GM12878 (cell line): Measurements from ENCODE around the gene SNW1. TPM values are rescaled to one million over a fixed set of nuclear protein-coding genes. Genes with fewer than 3 reads are reported as not detected.
A peak's percentile ranks its signal among the peaks of the same experiment; 100 is the strongest.

Experiments used
- ATAC-seq: fragments of 200-7000 bp; cut with Tn5 transposase; 3 replicates; pipeline ENCODE4 v1.9.1; 2020; ENCODE audit warnings: mild to moderate bottlenecking, moderate library complexity
- BruUV-seq: library from RNA; stranded (reverse); fragments of 400-500 nt; replicated peaks from 2 replicates; lab custom pipeline; 2021; lab: Mats Ljungman, UMichigan
- CTCF ChIA-PET: fragments of 300-600 bp; sonication (Branson Sonifier 250); formaldehyde crosslinking; extraction: SDS; loops from one replicate; lab custom pipeline; 2021; ENCODE audit warnings: inconsistent platforms; lab: Yijun Ruan, JAX
- POLR2A ChIA-PET: fragments of 350-600 bp; formaldehyde crosslinking; extraction: SDS; loops from one replicate; lab custom pipeline; 2021; ENCODE audit warnings: inconsistent platforms; lab: Charles Lee
- RAD21 ChIA-PET: fragments of 300-600 bp; sonication (Branson Sonifier 250); formaldehyde crosslinking; loops from one replicate; lab custom pipeline; 2023; ENCODE audit warnings: antibody characterized with exemption; ENCODE audit not compliant: unreplicated experiment; lab: Charles Lee
- SMC1A ChIA-PET: fragments of 300-600 bp; sonication (Branson Sonifier 250); formaldehyde crosslinking; loops from one replicate; lab custom pipeline; 2023; ENCODE audit not compliant: unreplicated experiment, uncharacterized antibody; lab: Charles Lee
- DNase-seq: peaks from one replicate; pipeline ENCODE4 v3.0.0-alpha.2; 2011; ENCODE audit warnings: low read depth, low spot score
- FAIRE-seq: peaks from 3 replicates; lab custom pipeline; 2011; peaks lifted over from hg19 to GRCh38; lab: Jason Lieb, UNC
- H2AFZ ChIP-seq: 2 replicates; pipeline ENCODE4 v1.6.0; 2011; ENCODE audit warnings: low read depth, low read length, control low read depth; ENCODE audit not compliant: control insufficient read depth
- H3K27ac ChIP-seq: 2 replicates; pipeline ENCODE4 v1.5.1; 2011; ENCODE audit warnings: control low read depth; ENCODE audit not compliant: control insufficient read depth, insufficient read depth
- H3K27me3 ChIP-seq, 2 experiments: replicated peaks in 1 of 2; 2 replicates each; pipeline versions ENCODE4 v1.6.0 to v1.6.1; 2011; ENCODE audit warnings: low read length in 1 of 2; ENCODE audit not compliant: control insufficient read depth in 2 of 2, insufficient read depth in 2 of 2
- H3K36me3 ChIP-seq, 2 experiments: 2 replicates each; pipeline ENCODE4 v1.5.1; 2011; ENCODE audit warnings: low read length in 1 of 2; ENCODE audit not compliant: control insufficient read depth in 2 of 2, insufficient read depth in 2 of 2
- H3K4me1 ChIP-seq: 2 replicates; pipeline ENCODE4 v1.6.1; 2011; ENCODE audit warnings: mild to moderate bottlenecking, low read length, moderate library complexity, mixed read lengths; ENCODE audit not compliant: control insufficient read depth, insufficient read depth
- H3K4me2 ChIP-seq: 2 replicates; pipeline ENCODE4 v1.6.0; 2011; ENCODE audit warnings: control low read depth; ENCODE audit not compliant: control insufficient read depth, insufficient read depth
- H3K4me3 ChIP-seq: fragments of 200-600 bp; sonication (generic); 2 replicates; pipeline ENCODE4 v1.5.1; 2016
- H3K79me2 ChIP-seq: 2 replicates; pipeline ENCODE4 v1.6.0; 2011; ENCODE audit warnings: low read length; ENCODE audit not compliant: control insufficient read depth, insufficient read depth
- H3K9ac ChIP-seq: 2 replicates; pipeline ENCODE4 v1.8.0; 2011; ENCODE audit warnings: low read length, control low read depth, mixed read lengths; ENCODE audit not compliant: control insufficient read depth, insufficient read depth
- H3K9me3 ChIP-seq: replicated peaks from 3 replicates; pipeline ENCODE4 v1.5.1; 2011; ENCODE audit warnings: mild to moderate bottlenecking, low read length; ENCODE audit not compliant: control insufficient read depth, insufficient read depth
- H4K20me1 ChIP-seq: 2 replicates; pipeline ENCODE4 v1.6.0; 2011; ENCODE audit not compliant: control insufficient read depth, insufficient read depth
- CBFB ChIP-seq: IDR thresholded peaks from 2 replicates; pipeline ENCODE4 v1.6.1; 2016; ENCODE audit warnings: antibody characterized with exemption, low read depth
- CREM ChIP-seq: IDR thresholded peaks from 2 replicates; pipeline ENCODE4 v1.6.1; 2014; ENCODE audit warnings: antibody characterized with exemption, low read depth
- DPF2 ChIP-seq: fragments of 450-650 bp; IDR thresholded peaks from 2 replicates; pipeline ENCODE4 v1.6.1; 2017; ENCODE audit warnings: mild to moderate bottlenecking
- EZH2 ChIP-seq: IDR thresholded peaks from 2 replicates; pipeline ENCODE4 v1.6.1; 2012; ENCODE audit warnings: low read depth, mild to moderate bottlenecking, control low read depth, inconsistent platforms, low read length, borderline replicate concordance; ENCODE audit not compliant: control insufficient read depth
- JUND ChIP-seq: IDR thresholded peaks from 2 replicates; pipeline ENCODE4 v1.6.1; 2012; ENCODE audit warnings: low read depth, mild to moderate bottlenecking, low read length, improper control_type of control experiment, moderate library complexity
- POU2F2 ChIP-seq: IDR thresholded peaks from 3 replicates; pipeline ENCODE4 v1.6.1; 2011; ENCODE audit warnings: low read depth, mild to moderate bottlenecking, low read length, borderline replicate concordance
- SIN3A ChIP-seq: IDR thresholded peaks from 2 replicates; pipeline ENCODE4 v1.6.1; 2012; ENCODE audit warnings: low read depth, low read length, improper control_type of control experiment
- SMC3 ChIP-seq: IDR thresholded peaks from 2 replicates; pipeline ENCODE4 v1.6.1; 2011; ENCODE audit warnings: low read length, improper control_type of control experiment, borderline replicate concordance
- WGBS: methylation state at CpG from one replicate; pipeline ENCODE4 v1.1.6; 2016; ENCODE audit warnings: low lambda C conversion rate; ENCODE audit not compliant: insufficient replicate concordance, insufficient coverage; ENCODE audit errors: missing lambda C conversion rate; 5-methylcytosine and 5-hydroxymethylcytosine counted together
- in situ Hi-C: fragments of 300-500 bp; cut with MboI; formaldehyde crosslinking; loops from 9 replicates; pipeline ENCODE4 v1.14.3; 2018; ENCODE audit warnings: mixed read lengths
- intact Hi-C: fragments of 100-400 bp; cut with micrococcal nuclease; formaldehyde crosslinking; loops from one replicate; pipeline ENCODE4 v1.14.2; 2022; ENCODE audit not compliant: unreplicated experiment
- polyA plus RNA-seq, 11 experiments: library from polyadenylated mRNA; depleted of rRNA in 4 of 11; unstranded in 6 of 11; stranded (reverse) in 5 of 11; fragments of >200 nt; fragmentation: Nextera tagmentation in 4 of 11; fragmentation: Illumina TruSeq in 1 of 11; extraction: Ambion mirVana in 4 of 11; extraction: Trizol in 1 of 11; gene quantifications; 1 replicate in 1 of 11; 2 replicates in 10 of 11; pipeline versions ENCODE4 v1.2.1 to v1.2.3, GENCODE V29; 2011 to 2016; ENCODE audit warnings: inconsistent platforms in 2 of 11, missing spikeins in 2 of 11, low read depth in 1 of 11
- total RNA-seq, 4 experiments: library from RNA; depleted of rRNA in 3 of 4; stranded (reverse); fragments of >200 nt in 3 of 4; fragmentation: Illumina TruSeq in 1 of 4; extraction: Trizol in 1 of 4; gene quantifications; 2 replicates each; pipeline versions ENCODE4 v1.2.1 to v1.2.3, GENCODE V29; 2013 to 2021
- TF ChIP-seq, protein P1 (sequence below), 3 experiments: IDR thresholded peaks in 2 of 3; conservative IDR thresholded peaks in 1 of 3; 2 replicates each; pipeline ENCODE4 v1.5.1; 2011; ENCODE audit warnings: low read depth in 3 of 3, low read length in 3 of 3, mild to moderate bottlenecking in 3 of 3, control low read depth in 2 of 3, moderate library complexity in 2 of 3, inconsistent platforms in 1 of 3, mixed read lengths in 1 of 3; ENCODE audit not compliant: control insufficient read depth in 2 of 3, insufficient read depth in 1 of 3; ENCODE audit errors: extremely low read depth in 1 of 3
- TF ChIP-seq, protein P2 (sequence below): fragments of 450-650 bp; IDR thresholded peaks from 2 replicates; pipeline ENCODE4 v1.6.1; 2017; ENCODE audit warnings: mild to moderate bottlenecking
- TF ChIP-seq, protein P3 (sequence below): fragments of 450-650 bp; IDR thresholded peaks from 2 replicates; pipeline ENCODE4 v1.6.1; 2018; ENCODE audit warnings: borderline replicate concordance, mild to moderate bottlenecking; ENCODE audit not compliant: partially characterized antibody
- TF ChIP-seq, protein P4 (sequence below): fragments of 450-650 bp; formaldehyde crosslinking; IDR thresholded peaks from 2 replicates; pipeline ENCODE4 v1.5.0; 2022; ENCODE audit warnings: mild to moderate bottlenecking, missing genetic modification characterization

SNW1 gene
- total and polyA plus RNA-seq, 10 of the 15 experiments (the other 5 are each of a cell fraction or from before 2014, with no cell fraction given) = 56.6 to 109 (median 75.7) TPM

DNA sequence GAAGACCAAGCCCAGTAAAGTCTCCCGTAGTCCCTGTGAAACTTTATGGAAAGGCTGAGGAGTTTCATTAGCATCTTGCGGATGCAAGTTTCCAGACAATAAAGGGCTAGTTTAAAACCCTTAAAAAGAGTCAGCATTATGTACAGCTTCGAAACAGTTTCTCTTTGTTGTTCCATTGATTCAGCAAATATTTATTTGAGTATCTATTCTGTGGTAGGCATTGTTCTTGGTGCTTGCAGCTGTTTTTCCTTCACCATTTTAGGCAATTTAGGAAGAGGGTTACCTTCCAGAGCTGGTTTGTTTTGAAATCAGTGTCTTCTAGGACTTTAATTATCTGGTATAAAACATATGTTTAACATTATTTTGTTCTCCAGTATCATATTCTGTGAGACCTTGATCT is 51.5 kb downstream of the SNW1 start:
- ATAC-seq (no peak), FAIRE-seq (no peak), DNase-seq (no peak)
- POLR2A ChIA-PET = no interaction called here
- SMC1A ChIA-PET = interaction anchor here (0.7 kb wide), 1 partner anchor 10 kb away, joined by 3 read pairs; no protein-coding TSS in a partner anchor
- Histone ChIP-seq H3K79me2 (peaks cover 65% of the 10 kb centered on the region), H3K9ac (peak overlapping the region; percentile 96), H3K36me3 (peaks cover 3 to 7% of the 10 kb centered on the region in 2 experiments; a peak in 3 of 4 replicates), H2AFZ (no peak overlapping the region), H3K9me3 (no peaks in the 10 kb centered on the region), H3K4me3 (peak overlapping the region; percentile 92), H3K27me3 (no peaks in the 10 kb centered on the region), H3K27ac (peak overlapping the region; percentile 2; the same call in 1 of the 2 replicates), H4K20me1 (no peaks in the 10 kb centered on the region; the same call in 1 of the 2 replicates), H3K4me2 (peak overlapping the region; percentile 87), H3K4me1 (peaks cover 7% of the 10 kb centered on the region)
- 51% methylated on average over 3 of the region's 3 CpGs for WGBS
- no TSS peak for BruUV-seq
- RAD21 ChIA-PET = no interaction called here
- in situ Hi-C loops = no loop called here
- intact Hi-C loops = loop anchor here (2.0 to 10.0 kb wide), 3 partner anchors 51 to 251 kb away; partner anchors contain the start of genes AHSA1, SNW1 and SPTLC2
- CTCF ChIA-PET = interaction anchor here (0.8 to 1.1 kb wide), 2 partner anchors 11 to 393 kb away, joined by 3 read pairs; no protein-coding TSS in a partner anchor
- TF ChIP-seq DPF2 (no peak), CREM (no peak), SIN3A (no peak), SMC3 (no peak), EZH2 (no peak), POU2F2 (no peak), JUND (no peak), CBFB (no peak)
- TF ChIP-seq, protein P1, sequence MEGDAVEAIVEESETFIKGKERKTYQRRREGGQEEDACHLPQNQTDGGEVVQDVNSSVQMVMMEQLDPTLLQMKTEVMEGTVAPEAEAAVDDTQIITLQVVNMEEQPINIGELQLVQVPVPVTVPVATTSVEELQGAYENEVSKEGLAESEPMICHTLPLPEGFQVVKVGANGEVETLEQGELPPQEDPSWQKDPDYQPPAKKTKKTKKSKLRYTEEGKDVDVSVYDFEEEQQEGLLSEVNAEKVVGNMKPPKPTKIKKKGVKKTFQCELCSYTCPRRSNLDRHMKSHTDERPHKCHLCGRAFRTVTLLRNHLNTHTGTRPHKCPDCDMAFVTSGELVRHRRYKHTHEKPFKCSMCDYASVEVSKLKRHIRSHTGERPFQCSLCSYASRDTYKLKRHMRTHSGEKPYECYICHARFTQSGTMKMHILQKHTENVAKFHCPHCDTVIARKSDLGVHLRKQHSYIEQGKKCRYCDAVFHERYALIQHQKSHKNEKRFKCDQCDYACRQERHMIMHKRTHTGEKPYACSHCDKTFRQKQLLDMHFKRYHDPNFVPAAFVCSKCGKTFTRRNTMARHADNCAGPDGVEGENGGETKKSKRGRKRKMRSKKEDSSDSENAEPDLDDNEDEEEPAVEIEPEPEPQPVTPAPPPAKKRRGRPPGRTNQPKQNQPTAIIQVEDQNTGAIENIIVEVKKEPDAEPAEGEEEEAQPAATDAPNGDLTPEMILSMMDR (IDR thresholded peaks at IDR 0.05 in 2 of 3, conservative IDR thresholded peaks at IDR 0.05 in 1 of 3; ENCODE audit: control insufficient read depth in 2 of 3, extremely low read depth in 1 of 3, insufficient read depth in 1 of 3, low read depth in 3 of 3, low read length in 3 of 3) = no peak
- TF ChIP-seq, protein P2, sequence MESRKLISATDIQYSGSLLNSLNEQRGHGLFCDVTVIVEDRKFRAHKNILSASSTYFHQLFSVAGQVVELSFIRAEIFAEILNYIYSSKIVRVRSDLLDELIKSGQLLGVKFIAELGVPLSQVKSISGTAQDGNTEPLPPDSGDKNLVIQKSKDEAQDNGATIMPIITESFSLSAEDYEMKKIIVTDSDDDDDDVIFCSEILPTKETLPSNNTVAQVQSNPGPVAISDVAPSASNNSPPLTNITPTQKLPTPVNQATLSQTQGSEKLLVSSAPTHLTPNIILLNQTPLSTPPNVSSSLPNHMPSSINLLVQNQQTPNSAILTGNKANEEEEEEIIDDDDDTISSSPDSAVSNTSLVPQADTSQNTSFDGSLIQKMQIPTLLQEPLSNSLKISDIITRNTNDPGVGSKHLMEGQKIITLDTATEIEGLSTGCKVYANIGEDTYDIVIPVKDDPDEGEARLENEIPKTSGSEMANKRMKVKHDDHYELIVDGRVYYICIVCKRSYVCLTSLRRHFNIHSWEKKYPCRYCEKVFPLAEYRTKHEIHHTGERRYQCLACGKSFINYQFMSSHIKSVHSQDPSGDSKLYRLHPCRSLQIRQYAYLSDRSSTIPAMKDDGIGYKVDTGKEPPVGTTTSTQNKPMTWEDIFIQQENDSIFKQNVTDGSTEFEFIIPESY = no peak
- TF ChIP-seq, protein P3, sequence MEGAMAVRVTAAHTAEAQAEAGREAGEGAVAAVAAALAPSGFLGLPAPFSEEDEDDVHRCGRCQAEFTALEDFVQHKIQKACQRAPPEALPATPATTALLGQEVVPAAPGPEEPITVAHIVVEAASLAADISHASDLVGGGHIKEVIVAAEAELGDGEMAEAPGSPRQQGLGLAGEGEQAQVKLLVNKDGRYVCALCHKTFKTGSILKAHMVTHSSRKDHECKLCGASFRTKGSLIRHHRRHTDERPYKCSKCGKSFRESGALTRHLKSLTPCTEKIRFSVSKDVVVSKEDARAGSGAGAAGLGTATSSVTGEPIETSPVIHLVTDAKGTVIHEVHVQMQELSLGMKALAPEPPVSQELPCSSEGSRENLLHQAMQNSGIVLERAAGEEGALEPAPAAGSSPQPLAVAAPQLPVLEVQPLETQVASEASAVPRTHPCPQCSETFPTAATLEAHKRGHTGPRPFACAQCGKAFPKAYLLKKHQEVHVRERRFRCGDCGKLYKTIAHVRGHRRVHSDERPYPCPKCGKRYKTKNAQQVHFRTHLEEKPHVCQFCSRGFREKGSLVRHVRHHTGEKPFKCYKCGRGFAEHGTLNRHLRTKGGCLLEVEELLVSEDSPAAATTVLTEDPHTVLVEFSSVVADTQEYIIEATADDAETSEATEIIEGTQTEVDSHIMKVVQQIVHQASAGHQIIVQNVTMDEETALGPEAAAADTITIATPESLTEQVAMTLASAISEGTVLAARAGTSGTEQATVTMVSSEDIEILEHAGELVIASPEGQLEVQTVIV = no peak
- TF ChIP-seq, protein P4, sequence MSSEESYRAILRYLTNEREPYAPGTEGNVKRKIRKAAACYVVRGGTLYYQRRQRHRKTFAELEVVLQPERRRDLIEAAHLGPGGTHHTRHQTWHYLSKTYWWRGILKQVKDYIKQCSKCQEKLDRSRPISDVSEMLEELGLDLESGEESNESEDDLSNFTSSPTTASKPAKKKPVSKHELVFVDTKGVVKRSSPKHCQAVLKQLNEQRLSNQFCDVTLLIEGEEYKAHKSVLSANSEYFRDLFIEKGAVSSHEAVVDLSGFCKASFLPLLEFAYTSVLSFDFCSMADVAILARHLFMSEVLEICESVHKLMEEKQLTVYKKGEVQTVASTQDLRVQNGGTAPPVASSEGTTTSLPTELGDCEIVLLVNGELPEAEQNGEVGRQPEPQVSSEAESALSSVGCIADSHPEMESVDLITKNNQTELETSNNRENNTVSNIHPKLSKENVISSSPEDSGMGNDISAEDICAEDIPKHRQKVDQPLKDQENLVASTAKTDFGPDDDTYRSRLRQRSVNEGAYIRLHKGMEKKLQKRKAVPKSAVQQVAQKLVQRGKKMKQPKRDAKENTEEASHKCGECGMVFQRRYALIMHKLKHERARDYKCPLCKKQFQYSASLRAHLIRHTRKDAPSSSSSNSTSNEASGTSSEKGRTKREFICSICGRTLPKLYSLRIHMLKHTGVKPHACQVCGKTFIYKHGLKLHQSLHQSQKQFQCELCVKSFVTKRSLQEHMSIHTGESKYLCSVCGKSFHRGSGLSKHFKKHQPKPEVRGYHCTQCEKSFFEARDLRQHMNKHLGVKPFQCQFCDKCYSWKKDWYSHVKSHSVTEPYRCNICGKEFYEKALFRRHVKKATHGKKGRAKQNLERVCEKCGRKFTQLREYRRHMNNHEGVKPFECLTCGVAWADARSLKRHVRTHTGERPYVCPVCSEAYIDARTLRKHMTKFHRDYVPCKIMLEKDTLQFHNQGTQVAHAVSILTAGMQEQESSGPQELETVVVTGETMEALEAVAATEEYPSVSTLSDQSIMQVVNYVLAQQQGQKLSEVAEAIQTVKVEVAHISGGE (CRISPR knock-in tag) = no peak
